NOMO-1 treated with dmso at 0.1 percent for 144 hours (cell line): ENCODE measurements around the gene ANKRD10.

ENCODE experiments used
- DNase-seq: peaks from one replicate; lab custom pipeline; 2025; ENCODE audit not compliant: unreplicated experiment; lab: John Stamatoyannopoulos, UW

The ANKRD10 gene

GRCh38 chr13:110885966-110886869, 28.7 kb downstream of the ANKRD10 start:
- no peak for DNase-seq

GRCh38 chr13:110885516-110885915, 29.4 kb downstream of the ANKRD10 start:
- no peak for DNase-seq

GRCh38 chr13:110884517-110884916, 30.4 kb downstream of the ANKRD10 start:
- DNase-seq, result no peak

- DNase-seq, result no peak
Measured at GRCh38 chr13:110883542-110883941, 31.3 kb downstream of the ANKRD10 start.

- DNase-seq, result no peak
Measured at GRCh38 chr13:110882972-110883371, 31.9 kb downstream of the ANKRD10 start.

- no peak for DNase-seq
Measured at GRCh38 chr13:110881839-110882627, 32.8 kb downstream of the ANKRD10 start.

- no peak for DNase-seq
Measured at GRCh38 chr13:110880627-110881026, 34.2 kb downstream of the ANKRD10 start.

GRCh38 chr13:110879482-110879881, 35.4 kb downstream of the ANKRD10 start:
- no peak for DNase-seq

- DNase-seq, result no peak
Measured at GRCh38 chr13:110877737-110878258, 37.1 kb downstream of the ANKRD10 start.

- DNase-seq, result no peak
Measured at GRCh38 chr13:110876609-110877008, 38.3 kb downstream of the ANKRD10 start.

- no peak for DNase-seq
Measured at GRCh38 chr13:110875241-110875640, 39.6 kb downstream of the ANKRD10 start.

- DNase-seq, result no peak
Measured at GRCh38 chr13:110874508-110874960, 40.3 kb downstream of the ANKRD10 start.

- no peak for DNase-seq
Measured at GRCh38 chr13:110873639-110874507, 41.0 kb downstream of the ANKRD10 start.

GRCh38 chr13:110872768-110873638, 41.9 kb downstream of the ANKRD10 start:
- DNase-seq, result no peak

GRCh38 chr13:110872034-110872767, 42.7 kb downstream of the ANKRD10 start:
- no peak for DNase-seq

- peak; percentile 38 for DNase-seq
Measured at GRCh38 chr13:110869805-110870706, 44.8 kb downstream of the ANKRD10 start.

GRCh38 chr13:110869231-110869804, 45.6 kb downstream of the ANKRD10 start:
- no peak for DNase-seq

- DNase-seq, result no peak
Measured at GRCh38 chr13:110868720-110869119, 46.1 kb downstream of the ANKRD10 start.
